ENCODE measurements around the gene LAMA5. TPM values are rescaled to one million over a fixed set of nuclear protein-coding genes. Genes with fewer than 3 reads are reported as not detected.

Gene LAMA5
- polyA plus RNA-seq, 2 of the 4 experiments (the other 2 are of a cell fraction): 20.4 to 196 TPM

DNA sequence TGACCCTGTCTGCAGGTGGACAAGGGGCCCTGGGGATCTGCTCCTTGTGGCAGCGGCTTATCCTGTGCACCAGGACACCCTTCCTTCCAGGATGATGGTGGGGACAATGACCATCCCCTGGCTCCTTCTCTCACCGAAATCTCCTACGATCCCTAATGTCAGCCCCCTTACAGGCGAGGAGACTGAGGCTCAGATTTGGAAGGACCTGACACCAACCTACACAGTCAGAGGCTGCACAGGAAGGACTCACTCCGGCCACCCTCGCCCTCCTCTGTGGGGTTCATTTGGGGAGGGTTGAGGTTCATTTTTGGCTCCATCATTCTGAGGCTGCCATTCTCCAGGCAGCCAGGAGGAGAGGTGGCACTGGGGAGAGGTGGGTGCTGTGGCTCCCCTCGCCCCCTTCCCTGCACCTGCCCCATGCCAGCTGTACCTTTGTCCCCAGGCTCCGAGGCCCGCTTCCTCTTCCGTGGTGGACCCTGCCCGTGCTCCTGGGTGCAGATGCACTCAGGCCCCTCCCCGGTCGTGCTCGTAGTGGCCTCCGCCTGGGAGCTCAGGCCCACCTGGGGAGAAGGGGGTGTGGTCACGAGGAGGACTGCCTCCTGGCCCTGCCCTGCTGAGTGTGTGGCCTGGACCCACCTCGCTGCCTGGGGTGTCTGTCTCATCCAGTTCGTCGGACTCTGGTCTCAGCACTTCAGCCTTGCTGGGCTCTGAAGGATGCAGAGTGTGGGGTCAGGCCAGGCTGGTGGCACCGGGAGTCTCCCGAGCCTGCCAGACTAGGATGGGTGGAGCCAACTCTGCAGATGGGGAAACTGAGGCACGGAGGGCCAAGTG lies 45.3 kb upstream of the LAMA5 start:
- FAIRE-seq (no peak), ATAC-seq (no peak), DNase-seq (ENCODE audit: low read depth in 1 of 2, low spot score in 1 of 2) (no peak)
- whole genome bisulfite sequencing (ENCODE audit: missing lambda C conversion rate): 64% methylated on average over 20 of the region's 22 CpGs
- Histone ChIP-seq H3K27ac (no peak overlapping the region), H3K9me3 (no peaks in the 10 kb centered on the region), H3K4me2 (no peak overlapping the region), H3K4me1 (peaks cover 9% of the 10 kb centered on the region; the same call in 1 of the 3 replicates), H3K4me3 (no peak overlapping the region)
- TF ChIP-seq RCOR1 (IDR thresholded peaks at IDR 0.05; ENCODE audit: low read depth, low read length): no peak
- no peak for TF ChIP-seq EP300 (IDR thresholded peaks at IDR 0.05)
- no peak for TF ChIP-seq HOXB13 (CRISPR knock-in tag; IDR thresholded peaks at IDR 0.05; ENCODE audit: low read depth)
- TF ChIP-seq FOSL2 (IDR thresholded peaks at IDR 0.05): no peak
- TF ChIP-seq FOSL2 (CRISPR knock-in tag; IDR thresholded peaks at IDR 0.05): no peak
- TF ChIP-seq, protein P1, sequence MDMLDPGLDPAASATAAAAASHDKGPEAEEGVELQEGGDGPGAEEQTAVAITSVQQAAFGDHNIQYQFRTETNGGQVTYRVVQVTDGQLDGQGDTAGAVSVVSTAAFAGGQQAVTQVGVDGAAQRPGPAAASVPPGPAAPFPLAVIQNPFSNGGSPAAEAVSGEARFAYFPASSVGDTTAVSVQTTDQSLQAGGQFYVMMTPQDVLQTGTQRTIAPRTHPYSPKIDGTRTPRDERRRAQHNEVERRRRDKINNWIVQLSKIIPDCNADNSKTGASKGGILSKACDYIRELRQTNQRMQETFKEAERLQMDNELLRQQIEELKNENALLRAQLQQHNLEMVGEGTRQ (IDR thresholded peaks at IDR 0.05): no peak
- TF ChIP-seq, protein P2, sequence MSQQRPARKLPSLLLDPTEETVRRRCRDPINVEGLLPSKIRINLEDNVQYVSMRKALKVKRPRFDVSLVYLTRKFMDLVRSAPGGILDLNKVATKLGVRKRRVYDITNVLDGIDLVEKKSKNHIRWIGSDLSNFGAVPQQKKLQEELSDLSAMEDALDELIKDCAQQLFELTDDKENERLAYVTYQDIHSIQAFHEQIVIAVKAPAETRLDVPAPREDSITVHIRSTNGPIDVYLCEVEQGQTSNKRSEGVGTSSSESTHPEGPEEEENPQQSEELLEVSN (IDR thresholded peaks at IDR 0.05; ENCODE audit: borderline replicate concordance, low read depth): no peak
- TF ChIP-seq RAD21 (conservative IDR thresholded peaks at IDR 0.05 in 1 of 2, IDR thresholded peaks at IDR 0.05 in 1 of 2): no peak
- TF ChIP-seq GATA3 (IDR thresholded peaks at IDR 0.05; ENCODE audit: borderline replicate concordance): no peak
- TF ChIP-seq ZSCAN20 (CRISPR knock-in tag; IDR thresholded peaks at IDR 0.05): no peak
- TF ChIP-seq HDAC2 (IDR thresholded peaks at IDR 0.05): no peak
- no peak for TF ChIP-seq BHLHE40 (IDR thresholded peaks at IDR 0.05; ENCODE audit: low read depth, low read length)
- TF ChIP-seq HOXA7 (CRISPR knock-in tag; IDR thresholded peaks at IDR 0.05): no peak
- TF ChIP-seq ZC3H11A (IDR thresholded peaks at IDR 0.05): no peak
- POLR2A ChIA-PET: no interaction called here
- CTCF ChIA-PET: interaction anchor here (1.8 to 3.4 kb wide), 2 partner anchors 172 to 204 kb away, joined by 4 to 11 read pairs; no protein-coding TSS in a partner anchor

DNA sequence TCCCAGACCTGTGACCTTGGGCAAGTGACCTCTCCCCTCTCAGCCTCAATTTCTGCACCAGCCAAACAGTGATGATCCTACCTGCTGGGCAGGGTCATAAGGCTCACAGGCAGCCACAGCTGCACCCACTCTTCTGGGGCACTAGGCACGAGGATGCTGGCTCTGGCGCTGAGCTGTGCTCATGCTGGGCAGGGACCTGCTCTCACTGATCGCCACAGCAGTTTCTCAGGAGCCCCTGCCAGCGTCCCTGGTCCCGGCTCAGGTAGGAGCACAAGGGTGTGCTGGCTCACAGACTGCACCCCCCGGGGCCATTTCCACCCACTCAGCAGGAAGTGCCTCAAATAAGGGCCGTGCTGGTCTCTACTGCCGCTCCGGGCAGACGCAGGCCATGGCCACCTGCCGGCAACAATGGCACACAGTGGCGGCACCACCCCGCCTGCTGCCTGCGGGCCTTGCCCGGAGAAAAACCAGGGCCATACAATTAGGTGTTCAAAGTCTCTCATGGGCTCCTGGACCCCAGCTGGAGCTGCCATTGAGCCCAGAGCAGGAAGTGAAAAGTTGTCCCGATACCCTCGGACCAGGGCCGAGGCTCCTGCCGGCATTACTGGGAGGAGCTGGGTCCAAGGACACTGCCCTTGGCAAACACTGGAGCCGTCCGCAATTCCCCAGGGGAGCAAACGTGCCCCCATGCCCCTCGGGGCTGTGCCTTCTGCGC lies 44.5 kb upstream of the LAMA5 start:
- ChIA-PET CTCF (interaction anchor here (0.6 to 3.9 kb wide), 13 partner anchors 8 to 380 kb away, joined by 3 to 31 read pairs (median 10); partner anchors contain the start of gene RBBP8NL), POLR2A (no interaction called here)
- ATAC-seq (no peak), FAIRE-seq (no peak), DNase-seq (ENCODE audit: low read depth in 1 of 2, low spot score in 1 of 2) (no peak)
- H3K4me2 ChIP-seq: no peak overlapping the region
- 67% methylated on average over 17 of the region's 24 CpGs for WGBS (ENCODE audit: missing lambda C conversion rate)
- H3K4me3 ChIP-seq: no peak overlapping the region
- no peak for TF ChIP-seq EP300 (IDR thresholded peaks at IDR 0.05)
- TF ChIP-seq PHF8 (IDR thresholded peaks at IDR 0.05; ENCODE audit: borderline replicate concordance, low read depth): no peak
- no peak for TF ChIP-seq ZNF302 (CRISPR knock-in tag; IDR thresholded peaks at IDR 0.05)
- TF ChIP-seq RARB (CRISPR knock-in tag; IDR thresholded peaks at IDR 0.05): no peak
- no peak for TF ChIP-seq RAD21 (conservative IDR thresholded peaks at IDR 0.05 in 1 of 2, IDR thresholded peaks at IDR 0.05 in 1 of 2)
- TF ChIP-seq, protein P1 (IDR thresholded peaks at IDR 0.05): no peak
- TF ChIP-seq NR3C1 (IDR thresholded peaks at IDR 0.05): no peak
- TF ChIP-seq, protein P3, sequence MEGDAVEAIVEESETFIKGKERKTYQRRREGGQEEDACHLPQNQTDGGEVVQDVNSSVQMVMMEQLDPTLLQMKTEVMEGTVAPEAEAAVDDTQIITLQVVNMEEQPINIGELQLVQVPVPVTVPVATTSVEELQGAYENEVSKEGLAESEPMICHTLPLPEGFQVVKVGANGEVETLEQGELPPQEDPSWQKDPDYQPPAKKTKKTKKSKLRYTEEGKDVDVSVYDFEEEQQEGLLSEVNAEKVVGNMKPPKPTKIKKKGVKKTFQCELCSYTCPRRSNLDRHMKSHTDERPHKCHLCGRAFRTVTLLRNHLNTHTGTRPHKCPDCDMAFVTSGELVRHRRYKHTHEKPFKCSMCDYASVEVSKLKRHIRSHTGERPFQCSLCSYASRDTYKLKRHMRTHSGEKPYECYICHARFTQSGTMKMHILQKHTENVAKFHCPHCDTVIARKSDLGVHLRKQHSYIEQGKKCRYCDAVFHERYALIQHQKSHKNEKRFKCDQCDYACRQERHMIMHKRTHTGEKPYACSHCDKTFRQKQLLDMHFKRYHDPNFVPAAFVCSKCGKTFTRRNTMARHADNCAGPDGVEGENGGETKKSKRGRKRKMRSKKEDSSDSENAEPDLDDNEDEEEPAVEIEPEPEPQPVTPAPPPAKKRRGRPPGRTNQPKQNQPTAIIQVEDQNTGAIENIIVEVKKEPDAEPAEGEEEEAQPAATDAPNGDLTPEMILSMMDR (IDR thresholded peaks at IDR 0.05): no peak
- TF ChIP-seq RNF2 (IDR thresholded peaks at IDR 0.05; ENCODE audit: borderline replicate concordance, low read depth): no peak
- TF ChIP-seq CBX2 (IDR thresholded peaks at IDR 0.05; ENCODE audit: borderline replicate concordance, low read depth): no peak
- TF ChIP-seq, protein P4, sequence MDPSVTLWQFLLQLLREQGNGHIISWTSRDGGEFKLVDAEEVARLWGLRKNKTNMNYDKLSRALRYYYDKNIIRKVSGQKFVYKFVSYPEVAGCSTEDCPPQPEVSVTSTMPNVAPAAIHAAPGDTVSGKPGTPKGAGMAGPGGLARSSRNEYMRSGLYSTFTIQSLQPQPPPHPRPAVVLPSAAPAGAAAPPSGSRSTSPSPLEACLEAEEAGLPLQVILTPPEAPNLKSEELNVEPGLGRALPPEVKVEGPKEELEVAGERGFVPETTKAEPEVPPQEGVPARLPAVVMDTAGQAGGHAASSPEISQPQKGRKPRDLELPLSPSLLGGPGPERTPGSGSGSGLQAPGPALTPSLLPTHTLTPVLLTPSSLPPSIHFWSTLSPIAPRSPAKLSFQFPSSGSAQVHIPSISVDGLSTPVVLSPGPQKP (IDR thresholded peaks at IDR 0.05; ENCODE audit: low read depth, low read length): no peak
- no peak for TF ChIP-seq HDAC2 (IDR thresholded peaks at IDR 0.05)
- no peak for TF ChIP-seq JUN (IDR thresholded peaks at IDR 0.05)
- no peak for TF ChIP-seq HEYL (CRISPR knock-in tag; IDR thresholded peaks at IDR 0.05)
- no peak for TF ChIP-seq FOXS1 (CRISPR knock-in tag; IDR thresholded peaks at IDR 0.05)
- TF ChIP-seq FOSL2 (IDR thresholded peaks at IDR 0.05): no peak
- TF ChIP-seq FOSL2 (CRISPR knock-in tag; IDR thresholded peaks at IDR 0.05): no peak
- TF ChIP-seq BHLHE40 (IDR thresholded peaks at IDR 0.05; ENCODE audit: low read depth, low read length): no peak
- no peaks in the 10 kb centered on the region for H3K9me3 ChIP-seq
- H3K27ac ChIP-seq: no peak overlapping the region
- peaks cover 9% of the 10 kb centered on the region; the same call in 1 of the 3 replicates for H3K4me1 ChIP-seq

Data from A549 (cell line).